Thyroid gland (tissue), 4 donors: ENCODE data around the gene GLTP.

Experiments
- CTCF ChIP-seq, 6 experiments: fragments of 200-600 bp in 3 of 6; fragments of 450-650 bp in 3 of 6; sonication (generic) in 3 of 6; IDR thresholded peaks; one replicate each; pipeline ENCODE4 v1.5.1; 2016 to 2019; ENCODE audit warnings: antibody characterized with exemption in 6 of 6, mild to moderate bottlenecking in 2 of 6, inconsistent platforms in 1 of 6, moderate library complexity in 1 of 6
- POLR2A ChIP-seq, 2 donors: fragments of 450-650 bp; IDR thresholded peaks; one replicate each; pipeline ENCODE4 v1.6.1; 2017; ENCODE audit warnings: antibody characterized with exemption in 2 of 2, mild to moderate bottlenecking in 2 of 2, moderate library complexity in 1 of 2

DNA sequence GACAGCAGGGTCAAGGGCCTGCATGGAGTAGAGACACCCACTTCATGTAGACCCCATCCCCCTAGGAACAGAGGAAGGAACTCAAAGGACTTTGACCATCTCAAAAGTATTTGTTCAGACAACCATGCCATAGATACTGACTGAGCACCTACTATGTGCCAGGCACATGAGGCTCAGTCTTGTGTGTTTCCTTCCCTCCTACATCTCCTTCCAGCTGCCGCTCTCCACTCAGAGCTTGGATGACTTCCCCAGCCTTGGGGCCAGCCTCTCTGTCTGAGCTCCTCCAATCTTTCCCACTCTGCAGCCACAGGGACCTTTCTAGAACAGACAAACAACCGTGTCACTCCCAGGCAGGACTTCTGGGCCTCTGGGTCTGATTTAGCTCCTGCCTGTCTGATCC, 49.6 kb downstream of the GLTP start:
- TF ChIP-seq POLR2A (IDR thresholded peaks at IDR 0.05): no peak
- TF ChIP-seq CTCF (IDR thresholded peaks at IDR 0.05): no peak
